EL (cell line): Measurements from ENCODE around the gene GDI2.
A peak's percentile ranks its signal among the peaks of the same experiment; 100 is the strongest.
"Not testable (repeated sequence)": the region's sequence is repeated elsewhere in the genome, so short reads cannot be mapped to it uniquely, and the experiment has no call there.

Experiments
- DNase-seq: peaks from one replicate; pipeline ENCODE4 v3.0.0-alpha.2; 2016

The GDI2 gene

DNA sequence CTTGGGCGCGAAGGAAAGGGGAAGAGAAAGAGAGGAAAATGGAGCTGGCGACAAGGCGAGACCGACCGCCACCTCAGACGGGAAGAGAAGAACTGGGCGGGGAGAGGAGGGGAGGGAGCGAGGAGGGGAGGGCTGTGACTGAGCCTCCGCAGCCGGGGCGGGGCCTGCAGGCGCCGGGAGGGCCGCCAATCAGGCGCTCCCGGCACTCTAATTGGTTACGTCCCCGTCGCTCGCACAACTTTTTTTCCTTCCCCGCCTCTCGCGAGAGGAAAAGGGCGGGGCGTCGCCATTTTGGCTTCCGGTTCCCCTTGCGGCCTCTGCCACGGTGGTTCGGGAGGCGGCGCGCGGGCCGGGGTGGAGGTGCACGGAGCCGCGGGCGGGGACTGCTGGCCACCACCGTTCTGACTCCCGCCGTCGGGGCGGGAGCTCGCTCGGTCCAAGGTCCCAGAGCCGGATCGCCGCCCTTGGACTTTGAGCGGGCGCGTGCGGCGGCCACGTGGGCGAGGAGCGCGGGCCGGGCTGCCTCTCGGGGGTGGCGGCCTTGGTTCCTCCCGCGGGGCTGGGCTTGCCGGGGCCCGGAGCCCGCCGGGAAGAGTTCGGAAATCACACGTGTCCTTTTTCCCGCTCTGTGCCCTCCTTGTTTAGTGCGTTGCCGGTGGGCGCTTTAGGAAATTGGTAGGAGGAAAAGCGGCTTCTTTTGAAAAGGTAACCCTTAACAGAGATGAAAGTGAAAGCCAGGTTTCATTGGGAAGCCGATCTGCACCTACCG lies at the start of gene GDI2:
Gene GDI2, minus strand, starts transcription at position 94 of the 769 bp plus-strand sequence. CDS start 176 bp downstream, outside the sequence.
- peak; percentile 97 for DNase-seq

DNA sequence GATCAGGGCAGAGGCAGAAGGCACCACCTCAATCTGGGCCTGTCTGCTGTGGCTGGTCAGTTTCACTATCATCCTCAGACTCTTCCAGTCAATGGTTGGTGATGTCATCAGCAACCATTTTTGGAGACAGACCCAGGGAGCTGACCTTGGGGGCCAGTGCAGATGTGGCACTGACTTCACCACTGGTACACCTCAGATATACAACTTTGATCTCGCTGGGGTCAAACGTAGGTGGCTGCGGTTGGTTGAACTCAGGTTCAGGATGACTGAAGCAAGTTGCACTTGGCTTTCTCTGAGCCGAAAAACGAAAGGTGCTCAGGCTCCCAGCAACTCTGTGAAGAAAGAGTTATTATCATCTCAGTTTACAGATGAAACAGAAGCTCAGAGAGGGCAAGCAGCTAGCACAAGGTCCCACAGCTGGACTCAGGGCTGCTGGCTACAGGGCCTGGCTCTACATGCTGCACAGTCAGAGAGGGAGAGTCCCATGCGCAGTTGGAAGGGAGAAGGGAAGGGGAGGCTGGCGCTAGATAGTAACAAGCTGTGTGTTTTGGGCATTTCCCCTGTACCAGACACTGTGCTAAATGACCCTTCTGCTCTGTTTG lies 49.2 kb upstream of the GDI2 start:
- DNase-seq, result peak; percentile 13

DNA sequence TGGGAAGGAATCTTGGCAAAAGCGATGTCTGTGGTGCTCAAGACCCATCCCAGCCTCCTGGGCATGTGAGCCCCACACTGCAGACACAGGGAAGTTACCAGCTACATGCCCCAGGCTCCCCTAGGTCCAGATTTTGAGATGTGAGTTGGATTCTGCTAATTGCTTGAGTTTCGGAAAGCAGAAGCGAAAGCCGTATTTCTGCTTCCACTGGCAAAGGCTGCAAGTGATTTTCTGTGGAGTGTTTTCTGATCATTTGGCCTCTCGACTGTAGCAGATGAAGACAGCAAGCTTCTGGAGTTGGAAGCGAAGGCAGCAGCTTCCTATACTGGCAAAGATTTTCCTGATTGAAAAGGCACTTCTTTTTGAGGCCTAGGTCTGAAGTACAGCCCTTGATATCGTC lies 46.8 kb upstream of the GDI2 start:
- DNase-seq, result no peak

DNA sequence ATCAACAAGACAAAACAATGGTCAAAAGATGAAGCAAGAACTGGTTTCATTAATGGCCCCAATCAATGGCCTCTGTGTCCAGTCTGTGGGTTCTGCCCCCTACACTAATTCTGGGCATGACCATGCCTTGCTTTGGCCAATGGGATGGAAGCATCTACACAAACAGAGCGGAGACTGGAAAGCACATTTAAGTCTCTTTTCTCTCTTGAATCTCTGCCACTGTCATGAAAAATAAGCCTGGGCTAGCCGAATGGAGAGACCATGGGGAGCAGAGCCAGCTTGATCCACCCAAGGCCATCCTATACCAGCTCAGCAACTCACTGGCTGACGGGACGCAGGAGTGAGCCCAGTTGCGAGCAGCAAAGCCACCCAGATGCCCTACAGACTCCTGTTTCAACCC lies 45.6 kb upstream of the GDI2 start:
- no peak for DNase-seq

DNA sequence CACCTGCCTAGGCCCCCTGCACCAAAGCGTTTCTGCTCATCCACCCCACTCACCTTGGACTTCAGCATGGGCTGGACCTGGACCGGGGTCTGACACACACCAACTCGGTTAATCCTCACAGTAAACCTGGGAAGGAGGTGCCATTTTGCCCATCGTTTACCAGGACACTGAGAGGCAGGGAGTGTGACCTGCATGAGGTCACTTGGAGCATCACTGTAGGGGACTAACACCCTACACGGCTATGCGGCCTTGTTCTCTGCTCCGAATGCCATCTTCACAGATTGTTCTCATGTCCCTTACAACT lies 43.4 kb upstream of the GDI2 start:
- DNase-seq, result no peak

DNA sequence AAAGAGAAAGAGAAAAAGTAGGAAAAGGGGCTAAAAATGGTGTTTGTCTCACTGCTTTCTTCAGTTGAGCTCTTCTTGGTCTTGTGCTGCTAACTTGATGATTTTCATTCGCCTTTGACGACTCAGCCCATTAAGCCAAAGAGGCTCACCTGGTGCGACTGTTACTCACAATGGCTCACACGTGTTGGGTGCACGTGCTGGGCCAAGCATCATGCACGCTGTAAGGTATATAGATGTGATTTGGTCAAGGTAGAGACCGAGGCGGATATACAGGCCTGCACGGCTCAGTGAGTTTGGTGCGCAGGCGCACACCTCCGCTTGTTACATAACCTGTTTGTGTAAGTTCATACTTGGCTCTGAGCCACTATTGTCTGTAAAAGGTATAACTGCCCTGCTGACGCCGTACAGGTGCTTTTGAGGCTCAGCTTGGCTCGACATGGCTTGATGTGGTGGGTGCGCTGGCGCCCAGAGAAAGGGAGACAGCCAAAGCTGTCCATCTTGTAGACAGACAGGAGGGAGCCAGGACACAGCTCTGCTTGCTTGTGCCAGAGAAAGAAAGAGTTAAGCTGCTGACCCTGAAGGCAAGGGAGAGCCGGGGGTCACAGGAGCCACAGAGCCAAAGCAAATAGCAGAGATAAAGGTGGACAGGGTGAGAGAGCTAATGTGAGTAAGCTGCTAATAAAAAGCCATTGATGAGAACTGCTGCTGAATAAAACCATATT lies 42.9 kb upstream of the GDI2 start:
- DNase-seq, result no peak

DNA sequence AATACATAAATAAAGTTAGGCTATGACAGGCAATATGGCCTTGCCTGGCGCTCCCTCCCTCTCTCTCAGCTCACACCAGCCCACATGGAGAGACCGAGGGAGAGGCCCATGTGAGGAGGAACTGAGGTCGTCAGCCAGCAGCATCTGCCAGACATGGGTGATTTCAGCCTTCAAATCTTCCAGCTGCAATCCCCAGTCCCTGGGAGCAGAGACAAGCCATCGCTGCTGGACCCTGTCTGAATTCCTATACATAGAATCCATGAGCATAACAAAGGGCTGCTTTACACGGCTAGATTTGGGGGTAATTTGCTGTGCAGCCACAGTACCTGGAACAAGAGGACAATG lies 40.9 kb upstream of the GDI2 start:
- no peak for DNase-seq

DNA sequence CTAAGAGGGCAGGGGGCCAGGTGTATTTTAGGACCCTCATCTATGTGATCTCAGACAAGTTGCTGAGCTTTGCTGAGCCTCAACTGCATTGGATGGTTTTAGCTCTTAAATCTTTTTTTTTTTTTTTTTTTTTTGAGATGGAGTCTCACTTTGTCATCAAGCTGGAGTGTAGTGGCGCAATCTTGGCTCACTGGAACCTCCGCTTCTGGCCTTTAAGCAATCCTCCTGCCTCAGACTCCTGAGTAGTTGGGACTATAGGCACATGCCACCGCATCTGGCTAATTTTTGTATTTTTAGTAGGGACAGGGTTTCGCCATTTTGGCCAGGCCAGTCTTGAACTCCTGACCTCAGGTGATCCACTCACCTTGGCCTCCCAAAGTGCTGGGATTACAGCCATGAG lies 33.4 kb upstream of the GDI2 start:
- not testable (repeated sequence) for DNase-seq

DNA sequence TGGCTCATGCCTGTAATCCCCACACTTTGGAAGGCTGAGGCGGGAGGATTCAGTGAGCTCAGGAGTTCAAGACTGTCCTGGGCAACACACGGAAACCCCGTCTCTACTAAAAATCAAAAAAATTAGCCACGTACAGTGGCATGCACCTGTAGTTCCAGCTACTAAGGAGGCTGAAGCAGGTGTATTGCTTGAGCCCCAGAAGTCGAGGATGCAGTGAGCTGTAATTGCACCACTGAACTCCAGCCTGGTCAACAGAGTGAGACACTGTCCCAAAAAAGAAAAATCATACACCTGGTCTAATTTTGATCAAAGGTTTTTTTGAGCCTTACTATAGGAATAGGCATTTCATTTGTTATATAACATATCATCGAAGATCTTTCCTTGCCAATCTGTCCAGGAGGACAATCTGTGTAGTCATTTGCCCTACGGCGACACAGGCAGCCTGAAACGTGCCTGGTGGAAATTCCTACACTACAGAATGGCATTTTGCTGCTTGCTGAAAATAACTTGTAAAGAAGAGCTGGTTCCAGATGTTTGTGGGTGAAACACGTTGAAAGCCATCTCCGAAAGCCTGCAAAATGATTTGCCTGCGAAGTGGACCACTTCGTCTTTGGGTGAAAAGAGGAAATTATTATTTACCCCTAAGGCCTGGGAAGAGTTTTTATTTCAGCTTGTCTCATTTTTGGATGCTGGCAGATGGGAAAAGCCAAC lies 31.3 kb upstream of the GDI2 start:
- peak; percentile 77 for DNase-seq

DNA sequence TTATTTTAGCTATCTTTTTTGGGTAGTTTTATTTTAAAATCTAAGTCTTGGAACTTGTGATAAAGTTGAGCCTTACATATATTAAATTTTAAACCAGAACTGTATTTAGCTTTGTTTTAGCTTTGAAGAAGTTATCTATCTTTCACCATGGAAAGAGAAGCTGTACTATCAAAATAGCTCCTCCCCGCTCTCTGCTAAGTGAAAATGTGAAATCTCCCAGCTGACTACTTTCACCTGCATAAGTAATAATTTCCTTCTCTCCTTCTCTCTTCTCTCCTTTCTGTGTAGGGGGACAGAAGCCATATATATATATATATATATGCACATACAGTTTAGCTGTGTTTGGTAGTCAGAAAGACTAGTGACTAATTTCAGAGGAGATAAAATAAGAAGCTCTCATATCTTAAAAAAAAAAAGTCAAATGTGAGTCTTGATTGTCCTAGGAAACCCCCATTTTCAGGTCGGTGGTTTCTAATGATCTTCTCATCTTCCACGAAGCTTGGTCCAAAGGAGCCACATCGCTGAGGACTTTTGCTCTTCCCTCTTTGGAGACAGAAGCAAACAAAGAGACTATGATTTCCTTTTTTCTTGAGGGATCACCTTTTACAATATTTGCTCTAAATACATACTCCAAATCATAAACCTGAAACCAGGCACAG lies 30.6 kb upstream of the GDI2 start:
- no peak for DNase-seq

DNA sequence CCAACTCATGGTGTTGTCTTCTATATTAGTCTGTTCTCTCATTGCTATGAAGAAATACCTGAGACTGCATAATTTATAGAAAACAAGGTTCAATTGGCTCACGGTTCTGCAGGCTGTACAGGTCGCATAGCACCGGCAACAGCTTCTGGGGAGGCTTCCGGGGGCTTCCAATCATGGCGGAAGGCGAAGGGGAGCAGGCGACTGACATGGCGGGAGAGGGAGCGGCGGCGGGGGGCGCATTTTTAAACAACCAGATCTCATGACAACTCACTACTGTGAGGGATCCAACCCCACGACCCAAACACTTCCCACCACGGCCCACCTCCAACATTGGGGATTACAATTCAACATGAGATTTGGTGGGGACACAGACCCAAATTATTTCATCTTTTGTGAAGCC lies 28.7 kb upstream of the GDI2 start:
- DNase-seq, result no peak

DNA sequence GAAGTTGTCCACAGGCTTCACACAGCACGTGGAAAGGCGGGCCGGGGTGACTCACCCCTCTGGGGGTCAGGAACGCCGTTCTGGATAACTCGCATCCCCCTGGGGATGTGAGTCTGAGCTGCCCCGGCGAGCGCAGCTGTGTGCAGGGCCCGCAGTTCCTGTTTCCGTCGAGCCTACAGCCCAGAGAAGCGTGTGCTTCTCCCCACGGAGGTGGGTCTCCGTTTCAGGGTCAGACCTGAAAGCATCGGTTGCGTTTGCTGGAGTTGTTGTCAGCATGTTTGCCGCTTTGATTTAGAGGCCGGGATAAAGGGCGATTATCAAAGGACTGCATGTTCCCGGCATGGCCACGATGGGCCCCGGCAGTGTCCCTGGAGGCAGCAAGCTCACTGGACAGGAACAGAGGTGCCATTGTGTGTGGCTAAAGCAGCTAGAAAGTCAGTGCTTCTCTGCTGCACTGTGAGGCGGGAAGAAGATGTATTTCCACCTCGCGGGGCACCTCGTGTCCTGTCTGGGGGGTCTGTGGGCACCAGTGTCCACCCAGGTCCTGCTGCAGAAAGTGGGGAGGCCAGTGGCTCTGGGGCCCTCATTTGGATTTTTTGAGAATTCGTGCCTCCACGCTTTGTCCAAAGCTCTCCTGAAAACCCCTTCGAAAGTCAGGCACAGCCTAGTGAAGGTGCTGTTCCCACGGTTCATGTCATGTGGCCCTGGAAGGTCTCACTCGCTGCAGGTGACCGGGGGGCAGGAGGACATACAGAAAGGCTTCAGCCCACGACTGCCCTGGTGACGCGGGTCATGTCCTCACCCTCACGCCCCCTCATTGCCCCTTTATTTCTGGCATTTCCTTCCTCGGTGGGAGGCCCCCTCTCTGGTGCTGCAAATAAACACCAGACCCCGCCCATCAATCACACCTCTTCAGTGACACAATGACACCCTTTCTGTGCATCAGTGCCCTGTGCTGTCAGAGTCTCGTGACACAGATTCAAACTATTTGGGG lies 27.4 kb upstream of the GDI2 start:
- no peak for DNase-seq

DNA sequence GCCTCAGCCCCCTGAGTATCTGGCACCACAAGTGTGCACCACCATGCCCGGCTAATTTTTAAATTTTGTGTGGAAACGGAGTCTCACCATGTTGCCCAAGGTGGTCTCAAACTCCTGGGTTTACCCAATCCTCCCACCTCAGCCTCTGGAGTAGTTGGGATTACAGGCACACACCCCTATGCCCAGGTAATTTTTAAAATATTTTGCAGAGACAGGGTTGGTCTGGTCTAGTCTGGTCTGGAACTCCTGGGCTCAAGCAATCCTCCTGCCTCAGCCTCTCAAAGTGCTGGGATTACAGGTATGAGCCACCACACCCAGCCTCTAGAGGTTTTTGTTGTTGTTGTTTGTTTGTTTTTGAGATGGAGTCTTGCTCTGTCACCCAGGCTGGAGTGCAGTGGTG lies 22.9 kb upstream of the GDI2 start:
- not testable (repeated sequence) for DNase-seq

DNA sequence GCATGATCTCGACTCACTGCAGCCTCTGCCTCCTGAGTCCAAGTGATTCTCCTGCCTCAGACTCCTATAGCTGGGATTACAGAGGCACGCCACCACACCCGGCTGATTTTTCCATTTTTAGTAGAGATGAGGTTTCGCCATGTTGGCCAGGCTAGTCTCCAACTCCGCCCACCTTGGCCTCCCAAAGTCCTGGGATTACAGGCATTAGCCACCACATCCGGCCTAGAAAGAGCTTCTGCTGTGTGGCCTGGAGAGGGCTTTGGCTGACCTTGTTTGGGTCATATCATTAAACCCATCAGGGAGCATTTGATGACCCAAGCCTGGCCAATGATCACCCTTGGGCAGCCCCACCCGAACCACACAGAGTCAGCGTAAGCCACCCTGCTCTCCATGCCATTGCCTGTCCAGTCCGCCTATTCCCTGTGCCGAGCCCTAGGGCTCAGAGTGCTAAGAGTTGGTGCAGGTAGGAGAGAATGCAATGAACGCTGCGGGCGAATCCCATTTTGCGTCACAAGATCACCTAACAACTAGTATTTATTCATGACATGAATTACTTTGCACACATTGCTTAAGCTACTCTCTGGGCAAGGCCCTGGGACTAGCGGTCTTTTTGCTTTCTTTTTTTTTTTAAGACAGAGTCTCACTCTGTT lies 22.3 kb upstream of the GDI2 start:
- no peak for DNase-seq

DNA sequence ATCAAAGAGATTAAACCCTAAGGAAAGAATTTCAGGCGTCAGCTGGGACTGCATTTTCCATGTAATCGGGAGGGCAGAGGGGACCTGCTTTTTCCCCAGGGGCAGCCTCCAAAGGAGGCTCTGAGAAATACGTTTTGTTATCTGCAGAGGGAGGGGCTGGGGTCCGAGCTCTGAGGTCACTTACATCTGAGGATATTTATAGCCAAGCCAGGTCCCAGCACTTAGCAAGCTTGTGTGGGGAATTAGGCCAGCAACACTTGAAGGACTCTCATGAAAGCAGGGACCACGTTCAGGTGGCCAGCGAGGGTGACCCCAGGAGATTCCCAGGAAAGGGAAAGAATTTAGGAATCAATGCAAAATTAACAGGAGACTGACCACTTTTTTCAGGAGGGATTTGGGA lies 20.6 kb upstream of the GDI2 start:
- no peak for DNase-seq

DNA sequence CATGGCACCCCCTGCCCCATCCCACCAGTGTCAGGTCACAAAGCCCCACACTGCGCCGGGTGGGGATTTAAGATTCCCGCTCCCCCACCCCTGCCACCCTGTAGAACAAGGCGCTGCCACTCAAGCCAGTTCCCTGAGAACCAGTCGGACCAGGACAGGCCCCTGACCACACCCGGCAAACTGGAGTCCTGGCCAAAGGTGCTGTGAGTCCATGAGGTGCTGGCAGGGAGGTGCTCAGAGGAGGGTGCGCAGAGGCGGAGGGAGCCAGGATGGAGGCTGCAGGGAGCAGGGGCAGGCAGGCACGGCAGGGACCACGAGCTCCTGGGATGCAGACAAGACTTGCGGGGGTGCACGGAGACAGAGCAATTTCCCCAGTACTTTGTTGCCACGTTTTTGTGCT lies 19.7 kb upstream of the GDI2 start:
- DNase-seq, result no peak

DNA sequence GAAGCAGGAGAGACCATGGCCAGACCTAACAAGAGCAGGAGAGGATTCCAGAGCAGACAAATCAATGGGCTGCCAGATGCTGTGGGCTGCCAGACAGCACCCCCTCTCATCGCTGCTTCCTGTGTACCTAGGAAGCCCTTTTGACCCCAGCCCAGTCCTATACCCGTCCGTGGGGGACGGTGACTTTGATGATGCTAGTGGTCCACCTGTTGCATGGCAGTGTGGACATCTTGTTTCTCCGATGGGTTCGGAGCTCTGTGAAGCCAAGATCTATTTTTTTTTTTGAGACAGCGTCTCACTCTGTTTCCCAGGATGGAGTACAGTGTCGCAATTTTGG lies 18.2 kb upstream of the GDI2 start:
- no peak for DNase-seq

DNA sequence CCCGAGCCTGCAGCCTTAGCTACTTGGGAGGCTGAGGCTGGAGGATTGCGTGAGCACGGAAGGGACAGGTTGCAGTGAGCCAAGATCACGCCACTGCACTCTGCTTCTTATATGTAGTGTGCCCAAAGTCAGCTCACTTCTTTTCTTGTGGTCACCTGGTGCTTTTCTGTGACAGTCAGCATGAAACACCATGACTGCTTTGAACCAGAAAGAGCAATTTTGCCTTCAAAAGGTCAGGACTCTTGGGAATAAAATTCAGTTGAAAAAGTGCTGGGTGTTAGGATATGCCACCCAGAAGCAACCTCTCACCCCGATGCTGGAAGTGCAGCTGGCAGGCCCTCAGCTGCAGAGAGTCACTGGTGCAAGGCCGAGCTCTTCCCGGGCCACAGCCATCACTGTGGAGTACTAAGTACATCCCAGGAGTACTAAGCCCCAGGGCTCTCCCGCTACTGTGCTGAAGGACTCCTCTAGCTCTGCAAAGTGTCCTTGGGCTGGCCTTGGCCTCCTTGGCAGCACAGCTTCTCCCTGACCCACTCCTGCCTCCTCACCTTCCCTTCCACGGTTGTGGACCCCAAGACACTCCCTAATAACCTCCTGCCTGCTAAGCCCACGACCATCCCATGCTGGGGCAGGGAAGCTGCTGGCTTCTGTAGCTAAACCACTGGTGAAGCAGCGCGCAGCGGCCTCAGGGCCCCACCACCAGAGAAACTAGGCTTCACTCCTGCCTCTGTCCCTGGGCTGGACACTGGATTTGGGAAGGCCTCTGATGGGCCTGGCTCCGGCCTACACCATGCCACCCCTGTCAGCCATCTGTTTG lies 17.6 kb upstream of the GDI2 start:
- DNase-seq, result no peak

DNA sequence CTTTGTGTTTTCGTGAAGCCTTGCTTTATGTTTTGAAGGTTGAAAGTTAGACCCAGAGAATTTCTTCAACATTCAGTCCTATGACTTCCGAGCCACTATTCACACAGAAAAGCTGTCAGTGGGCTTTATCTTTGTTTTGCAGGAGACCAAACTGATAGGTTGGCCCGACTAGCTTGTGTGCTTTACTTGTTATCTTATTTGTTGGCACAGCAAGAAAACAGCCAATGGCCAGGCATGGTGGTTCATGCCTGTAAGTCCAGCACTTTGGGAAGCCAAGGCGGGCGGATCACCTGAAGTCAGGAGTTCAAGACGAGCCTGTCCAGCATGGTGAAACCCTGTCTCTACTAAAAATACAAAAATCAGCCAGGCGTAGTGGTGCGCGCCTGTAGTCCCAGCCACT lies 16.0 kb upstream of the GDI2 start:
- DNase-seq, result no peak

DNA sequence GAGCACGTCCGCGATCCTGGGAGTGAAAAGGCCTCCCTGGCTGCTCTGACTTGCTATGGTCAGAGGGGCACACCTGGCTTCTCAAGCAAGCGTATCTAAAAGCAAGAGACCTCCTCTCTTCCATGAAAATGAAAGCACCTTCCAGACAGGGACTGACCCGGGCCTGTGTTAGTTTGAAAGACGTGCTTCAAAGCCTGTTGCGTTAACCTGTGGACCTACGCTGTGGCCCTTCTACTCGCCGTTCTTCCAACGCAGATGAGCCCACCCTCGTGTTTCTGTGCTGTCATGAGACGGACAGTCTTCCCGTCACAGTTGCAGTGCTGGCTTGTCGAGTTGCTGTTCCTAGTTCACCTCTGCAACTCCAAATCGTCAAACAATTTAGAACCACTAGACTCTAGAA lies 15.5 kb upstream of the GDI2 start:
- no peak for DNase-seq

DNA sequence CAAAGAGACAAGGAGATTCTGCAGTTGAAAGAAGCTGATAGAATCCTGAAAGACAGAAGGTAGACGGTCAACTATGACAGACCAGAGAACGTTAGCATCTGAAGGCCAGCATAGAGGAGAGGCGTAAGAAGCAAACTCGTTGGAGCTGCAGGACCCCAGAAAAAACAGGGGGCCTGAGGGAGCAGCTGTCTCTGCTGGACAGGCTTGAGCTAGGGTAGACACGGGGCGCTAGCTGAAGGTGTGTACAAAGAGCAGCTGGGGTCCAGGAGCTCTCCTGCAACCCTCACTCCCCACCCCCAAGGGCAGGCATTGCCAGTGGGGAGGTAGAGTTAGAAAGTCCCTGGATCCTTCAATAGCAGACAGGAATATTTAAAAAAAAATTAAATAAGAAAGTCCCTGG lies 14.6 kb upstream of the GDI2 start:
- no peak for DNase-seq
